H1 (cell line): ENCODE measurements around the gene PRKCH. TPM values are rescaled to one million over a fixed set of nuclear protein-coding genes. Genes with fewer than 3 reads are reported as not detected.

ENCODE experiments used
- CTCF ChIA-PET: fragments of 300-600 bp; sonication (Branson Sonifier 250); formaldehyde crosslinking; loops from one replicate; lab custom pipeline; 2021; ENCODE audit not compliant: partially characterized antibody; lab: Charles Lee
- POLR2A ChIA-PET: fragments of 300-600 bp; sonication (Branson Sonifier 250); formaldehyde crosslinking; loops from one replicate; lab custom pipeline; 2021; ENCODE audit warnings: inconsistent platforms; ENCODE audit not compliant: partially characterized antibody; lab: Charles Lee
- DNase-seq, 2 experiments: peaks; one replicate each; pipeline versions ENCODE4 v3.0.0 to v3.0.0-alpha.2; 2010 to 2022; ENCODE audit warnings: low spot score in 2 of 2, low read depth in 1 of 2, mixed read lengths in 1 of 2
- FAIRE-seq: peaks from 2 replicates; lab custom pipeline; 2011; peaks lifted over from hg19 to GRCh38; lab: Jason Lieb, UNC
- H2AFZ ChIP-seq: 2 replicates; pipeline ENCODE4 v1.8.1; 2012; ENCODE audit warnings: low read length, inconsistent platforms
- H2AK5ac ChIP-seq: 2 replicates; pipeline ENCODE4 v1.6.1; 2013; ENCODE audit warnings: low read depth, low read length
- H2BK120ac ChIP-seq: replicated peaks from 2 replicates; pipeline ENCODE3; 2013; ENCODE audit warnings: low read depth, low read length, inconsistent platforms
- H2BK12ac ChIP-seq: 2 replicates; pipeline ENCODE4 v1.6.1; 2013; ENCODE audit warnings: low read depth, low read length
- H2BK15ac ChIP-seq: 2 replicates; pipeline ENCODE4 v1.6.1; 2013; ENCODE audit warnings: low read length
- H2BK20ac ChIP-seq: 2 replicates; pipeline ENCODE4 v1.6.1; 2013; ENCODE audit warnings: low read length
- H2BK5ac ChIP-seq: 2 replicates; pipeline ENCODE4 v1.6.1; 2013; ENCODE audit warnings: low read depth, low read length
- H3K14ac ChIP-seq: 2 replicates; pipeline ENCODE4 v1.6.1; 2013; ENCODE audit warnings: inconsistent platforms; ENCODE audit not compliant: insufficient read length
- H3K18ac ChIP-seq: 2 replicates; pipeline ENCODE4 v1.6.1; 2013; ENCODE audit warnings: low read length; ENCODE audit errors: extremely low read depth
- H3K23ac ChIP-seq: 2 replicates; pipeline ENCODE4 v1.6.1; 2013; ENCODE audit warnings: inconsistent platforms; ENCODE audit not compliant: insufficient read length
- H3K23me2 ChIP-seq: 2 replicates; pipeline ENCODE4 v1.6.1; 2013; ENCODE audit warnings: low read depth, low read length
- H3K27ac ChIP-seq: 2 replicates; pipeline ENCODE4 v1.6.1; 2011; ENCODE audit warnings: low read depth, low read length, inconsistent platforms
- H3K27me3 ChIP-seq, 4 experiments: replicated peaks in 1 of 4; 1 replicate in 1 of 4; 2 replicates in 3 of 4; pipeline versions ENCODE4 v1.6.1 to v1.8.1; 2011 to 2013; ENCODE audit warnings: low read length in 3 of 4, mild to moderate bottlenecking in 3 of 4, inconsistent platforms in 2 of 4, mixed read lengths in 2 of 4, moderate library complexity in 1 of 4; ENCODE audit not compliant: control insufficient read depth in 3 of 4, insufficient read depth in 3 of 4; ENCODE audit errors: extremely low read depth in 1 of 4
- H3K36me3 ChIP-seq, 4 experiments: 2 replicates each; pipeline versions ENCODE4 v1.6.1 to v1.8.1; 2011 to 2013; ENCODE audit warnings: mild to moderate bottlenecking in 4 of 4, low read length in 3 of 4, moderate library complexity in 2 of 4, control low read depth in 1 of 4, inconsistent platforms in 1 of 4; ENCODE audit not compliant: insufficient read depth in 4 of 4, control insufficient read depth in 2 of 4
- H3K4ac ChIP-seq: replicated peaks from 2 replicates; pipeline ENCODE3; 2013; ENCODE audit warnings: low read length, low read depth, mixed read lengths, inconsistent platforms; ENCODE audit not compliant: insufficient read length
- H3K4me1 ChIP-seq, 4 experiments: replicated peaks in 1 of 4; 1 replicate in 1 of 4; 2 replicates in 3 of 4; pipeline versions ENCODE4 v1.6.1 to v1.8.1; 2011 to 2013; ENCODE audit warnings: low read length in 3 of 4, inconsistent platforms in 2 of 4, mixed read lengths in 1 of 4; ENCODE audit not compliant: insufficient read depth in 4 of 4, control insufficient read depth in 3 of 4
- H3K4me2 ChIP-seq, 2 experiments: 2 replicates each; pipeline versions ENCODE4 v1.6.1 to v1.8.1; 2011 to 2013; ENCODE audit warnings: low read depth in 2 of 2, low read length in 2 of 2, control low read depth in 1 of 2, inconsistent platforms in 1 of 2, mild to moderate bottlenecking in 1 of 2; ENCODE audit not compliant: insufficient read depth in 1 of 2
- H3K4me3 ChIP-seq, 4 experiments: fragments of 200-600, 300-600 bp in 1 of 4; sonication (generic), shearing (Covaris generic), sonication (Bioruptor Twin) in 1 of 4; 2 replicates each; pipeline versions ENCODE4 v1.5.1 to v1.8.1; 2011 to 2016; ENCODE audit warnings: low read length in 4 of 4, low read depth in 3 of 4, control low read depth in 2 of 4, inconsistent platforms in 2 of 4, mild to moderate bottlenecking in 2 of 4, mixed read lengths in 1 of 4, moderate library complexity in 1 of 4; ENCODE audit not compliant: insufficient read depth in 2 of 4; ENCODE audit errors: extremely low read depth in 1 of 4
- H3K56ac ChIP-seq: replicated peaks from 2 replicates; pipeline ENCODE3; 2013; ENCODE audit warnings: low read depth, mild to moderate bottlenecking, mixed read lengths, low read length, inconsistent platforms; ENCODE audit not compliant: insufficient read length
- H3K79me1 ChIP-seq: 2 replicates; pipeline ENCODE4 v1.6.1; 2013; ENCODE audit warnings: low read depth, low read length, control low read depth
- H3K79me2 ChIP-seq, 2 experiments: 2 replicates each; pipeline versions ENCODE4 v1.6.1 to v1.8.1; 2012 to 2013; ENCODE audit warnings: low read length in 2 of 2, mild to moderate bottlenecking in 2 of 2, inconsistent platforms in 1 of 2; ENCODE audit not compliant: insufficient read depth in 2 of 2, control insufficient read depth in 1 of 2
- H3K9ac ChIP-seq, 4 experiments: replicated peaks in 1 of 4; 1 replicate in 1 of 4; 2 replicates in 3 of 4; pipeline versions ENCODE4 v1.6.1 to v1.8.1; 2011 to 2013; ENCODE audit warnings: low read depth in 3 of 4, low read length in 3 of 4, control low read depth in 2 of 4, mild to moderate bottlenecking in 2 of 4, moderate library complexity in 2 of 4, inconsistent platforms in 1 of 4; ENCODE audit errors: extremely low read depth in 1 of 4
- H3K9me3 ChIP-seq, 2 experiments: 2 replicates each; pipeline versions ENCODE4 v1.6.1 to v1.8.1; 2012 to 2013; ENCODE audit warnings: mild to moderate bottlenecking in 2 of 2, moderate library complexity in 2 of 2, control low read depth in 1 of 2, inconsistent platforms in 1 of 2, low read depth in 1 of 2, low read length in 1 of 2, mixed read lengths in 1 of 2; ENCODE audit not compliant: insufficient read depth in 2 of 2
- H4K20me1 ChIP-seq, 2 experiments: replicated peaks in 1 of 2; 2 replicates each; pipeline versions ENCODE3 to v1.8.1; 2011 to 2013; ENCODE audit warnings: inconsistent platforms in 2 of 2, low read length in 2 of 2, mild to moderate bottlenecking in 1 of 2; ENCODE audit not compliant: insufficient read depth in 2 of 2, control insufficient read depth in 1 of 2
- H4K5ac ChIP-seq: 2 replicates; pipeline ENCODE4 v1.6.1; 2013; ENCODE audit warnings: low read length, low read depth, mixed read lengths, inconsistent platforms; ENCODE audit not compliant: insufficient read length
- H4K8ac ChIP-seq: 2 replicates; pipeline ENCODE4 v1.8.0; 2013; ENCODE audit warnings: mild to moderate bottlenecking, moderate library complexity, low read length, inconsistent platforms; ENCODE audit not compliant: insufficient read depth; ENCODE audit errors: extremely low read depth
- H4K91ac ChIP-seq: replicated peaks from 2 replicates; pipeline ENCODE3; 2013; ENCODE audit warnings: low read length, mixed read lengths, inconsistent platforms; ENCODE audit not compliant: insufficient read length
- BACH1 ChIP-seq: IDR thresholded peaks from 2 replicates; pipeline ENCODE4 v1.6.1; 2012; ENCODE audit warnings: low read length, improper control_type of control experiment
- CHD1 ChIP-seq: IDR thresholded peaks from 2 replicates; pipeline ENCODE4 v1.6.1; 2012; ENCODE audit warnings: low read depth, low read length, improper control_type of control experiment
- FOSL1 ChIP-seq: IDR thresholded peaks from 2 replicates; pipeline ENCODE4 v1.6.1; 2011; ENCODE audit warnings: mild to moderate bottlenecking, low read depth, low read length, moderate library complexity; ENCODE audit not compliant: insufficient read depth
- HDAC6 ChIP-seq: IDR thresholded peaks from one replicate; pipeline ENCODE4 v1.7.1; 2012; ENCODE audit warnings: low read depth, mild to moderate bottlenecking, inconsistent platforms, low read length, moderate library complexity
- JUN ChIP-seq: IDR thresholded peaks from 2 replicates; pipeline ENCODE4 v1.6.1; 2011; ENCODE audit warnings: low read depth, mild to moderate bottlenecking, improper control_type of control experiment, low read length
- JUND ChIP-seq: IDR thresholded peaks from 2 replicates; pipeline ENCODE4 v1.6.1; 2011; ENCODE audit warnings: mild to moderate bottlenecking, improper control_type of control experiment, low read length
- MAFK ChIP-seq: IDR thresholded peaks from 2 replicates; pipeline ENCODE4 v1.6.1; 2012; ENCODE audit warnings: low read depth, mild to moderate bottlenecking, improper control_type of control experiment, low read length
- MAX ChIP-seq: IDR thresholded peaks from 2 replicates; pipeline ENCODE4 v1.6.1; 2012; ENCODE audit warnings: inconsistent platforms
- PHF8 ChIP-seq: fragments of 200-600 bp; sonication (generic); conservative IDR thresholded peaks from 2 replicates; pipeline ENCODE4 v1.7.1; 2012; ENCODE audit warnings: low read depth, mild to moderate bottlenecking, inconsistent platforms, low read length, moderate library complexity
- RXRA ChIP-seq: IDR thresholded peaks from 2 replicates; pipeline ENCODE4 v1.6.1; 2011; ENCODE audit warnings: low read depth, mild to moderate bottlenecking, low read length, moderate library complexity; ENCODE audit not compliant: insufficient read depth
- SIN3A ChIP-seq, 2 experiments: IDR thresholded peaks in 1 of 2; conservative IDR thresholded peaks in 1 of 2; 2 replicates each; pipeline ENCODE4 v1.6.1; 2011 to 2012; ENCODE audit warnings: low read length in 2 of 2, improper control_type of control experiment in 1 of 2, low read depth in 1 of 2, mild to moderate bottlenecking in 1 of 2
- TBP ChIP-seq: IDR thresholded peaks from 2 replicates; pipeline ENCODE4 v1.6.1; 2011; ENCODE audit warnings: low read depth, low read length, improper control_type of control experiment
- ZNF274 ChIP-seq: IDR thresholded peaks from 2 replicates; pipeline ENCODE4 v1.7.0; 2012; ENCODE audit warnings: low read length, borderline replicate concordance; ENCODE audit errors: extremely low read depth
- WGBS, 2 experiments: shearing (Covaris generic) in 1 of 2; methylation state at CpG; one replicate each; pipeline versions ENCODE4 v1.1.6 to v1.1.7; 2013 to 2015; ENCODE audit warnings: low lambda C conversion rate in 2 of 2, mixed read lengths in 2 of 2, inconsistent platforms in 1 of 2, low coverage in 1 of 2, missing lambda C conversion rate in 1 of 2; ENCODE audit not compliant: insufficient replicate concordance in 2 of 2, insufficient coverage in 1 of 2, insufficient read length in 1 of 2; ENCODE audit errors: extremely low coverage in 1 of 2, missing lambda C conversion rate in 1 of 2; 5-methylcytosine and 5-hydroxymethylcytosine counted together
- polyA plus RNA-seq, 7 experiments: library from polyadenylated mRNA; depleted of rRNA in 3 of 7; stranded (reverse) in 5 of 7; unstranded in 2 of 7; fragments of >200 nt in 5 of 7; fragments of 200-250 nt in 2 of 7; gene quantifications; 1 replicate in 5 of 7; 2 replicates in 1 of 7; 4 replicates in 1 of 7; pipeline versions ENCODE4 v1.2.1 to v1.2.3, GENCODE V29; 2011 to 2013; ENCODE audit warnings: missing spikeins in 2 of 7, mixed read lengths in 2 of 7
- total RNA-seq: library from RNA; stranded (reverse); fragmentation: NEBNext Ultra II Directional; extraction: Animal tissue kit (Norgen Biotek cat#: 25700); gene quantifications from 2 replicates; pipeline ENCODE4 v1.2.1, GENCODE V29; 2021

Gene PRKCH
- total and polyA plus RNA-seq, 2 of the 8 experiments (the other 6 are each of a cell fraction or from before 2014, with no cell fraction given): 6.4 to 7.0 TPM

- no peaks in the 10 kb centered on the region for H3K79me1 ChIP-seq
- H3K36me3 ChIP-seq: no peaks in the 10 kb centered on the region
- H3K9ac ChIP-seq: no peak overlapping the region
- H3K27ac ChIP-seq: no peak overlapping the region
- no peaks in the 10 kb centered on the region for H3K9me3 ChIP-seq
- H2BK5ac ChIP-seq: no peak overlapping the region
- no peak overlapping the region for H3K56ac ChIP-seq
- H4K91ac ChIP-seq: no peak overlapping the region
- H3K23me2 ChIP-seq: no peaks in the 10 kb centered on the region
- H2BK120ac ChIP-seq: no peak overlapping the region
- H2BK20ac ChIP-seq: no peak overlapping the region
- no peak overlapping the region for H2BK12ac ChIP-seq
- no peaks in the 10 kb centered on the region for H4K20me1 ChIP-seq
- WGBS, 2 experiments: 94% methylated on average over 1 of the region's 1 CpG; no CpG with 5 or more reads in 1 of the 2 experiments
- no peaks in the 10 kb centered on the region for H3K27me3 ChIP-seq
- H3K4me3 ChIP-seq: no peak overlapping the region
- no peak overlapping the region for H3K18ac ChIP-seq
- H3K23ac ChIP-seq: no peak overlapping the region
- no peaks in the 10 kb centered on the region; a peak in 1 of 4 replicates for H3K79me2 ChIP-seq
- H4K5ac ChIP-seq: no peak overlapping the region
- no peak for FAIRE-seq
- no peak overlapping the region for H3K14ac ChIP-seq
- H3K4ac ChIP-seq: no peak overlapping the region
- H2BK15ac ChIP-seq: no peak overlapping the region
- DNase-seq: no peak
- no peak overlapping the region for H4K8ac ChIP-seq
- no peak overlapping the region for H3K4me2 ChIP-seq
- no peak overlapping the region for H2AFZ ChIP-seq
- POLR2A ChIA-PET: interaction anchor here (0.7 kb wide), 1 partner anchor 12 kb away, joined by 3 read pairs; no protein-coding TSS in a partner anchor
- H2AK5ac ChIP-seq: no peak overlapping the region
- peaks cover 0 to 2% (median 2%) of the 10 kb centered on the region in 4 experiments; a peak in 1 of 7 replicates for H3K4me1 ChIP-seq
- CTCF ChIA-PET: interaction anchor here (1.0 to 1.3 kb wide), 4 partner anchors 10 to 34 kb away, joined by 3 to 4 read pairs (median 4); no protein-coding TSS in a partner anchor
- TF ChIP-seq ZNF274: no peak
- no peak for TF ChIP-seq FOSL1
- TF ChIP-seq RXRA: no peak
- no peak for TF ChIP-seq SIN3A (conservative IDR thresholded peaks at IDR 0.05 in 1 of 2, IDR thresholded peaks at IDR 0.05 in 1 of 2; ENCODE audit: low read depth in 1 of 2, low read length in 2 of 2)
- no peak for TF ChIP-seq PHF8
- TF ChIP-seq JUN: no peak
- no peak for TF ChIP-seq MAX
- no peak for TF ChIP-seq MAFK
- TF ChIP-seq HDAC6: no peak
- TF ChIP-seq JUND: no peak
- TF ChIP-seq CHD1: no peak
- TF ChIP-seq TBP: no peak
- no peak for TF ChIP-seq BACH1
These were observed 100.0 kb downstream of the PRKCH start for GRCh38 chr14:61421212-61421923.
